ENCODE results near the gene ADGRV1.
"Not testable (repeated sequence)": the region's sequence is repeated elsewhere in the genome, so short reads cannot be mapped to it uniquely, and the experiment has no call there.

The ADGRV1 gene

DNA sequence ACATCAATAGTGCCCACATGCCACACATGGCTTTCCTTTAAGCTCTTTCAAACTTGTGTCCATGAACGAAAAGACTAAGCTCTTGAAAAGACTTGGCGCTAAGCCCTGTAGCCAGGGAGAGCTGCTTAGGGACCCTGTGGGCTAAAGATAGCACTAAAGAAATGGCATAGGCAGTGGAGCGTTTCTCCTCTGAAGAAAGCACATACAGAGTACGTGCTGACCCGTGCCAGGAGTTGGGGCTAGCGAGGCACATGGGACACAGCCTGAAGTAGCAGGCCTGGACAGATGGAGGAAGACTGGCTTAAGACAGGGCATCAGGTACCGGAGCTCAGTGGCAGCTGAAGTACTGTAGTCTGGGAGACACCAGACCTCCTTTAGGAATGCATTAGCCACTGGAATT lies 39.7 kb downstream of the ADGRV1 start:
- no peak for DNase-seq (ENCODE audit: low read depth)
- no peak for TF ChIP-seq CTCF (IDR thresholded peaks at IDR 0.05; ENCODE audit: low read depth, low read length, missing control alignments)
- no peak overlapping the region for H3K4me3 ChIP-seq (ENCODE audit: low read depth, low read length)

DNA sequence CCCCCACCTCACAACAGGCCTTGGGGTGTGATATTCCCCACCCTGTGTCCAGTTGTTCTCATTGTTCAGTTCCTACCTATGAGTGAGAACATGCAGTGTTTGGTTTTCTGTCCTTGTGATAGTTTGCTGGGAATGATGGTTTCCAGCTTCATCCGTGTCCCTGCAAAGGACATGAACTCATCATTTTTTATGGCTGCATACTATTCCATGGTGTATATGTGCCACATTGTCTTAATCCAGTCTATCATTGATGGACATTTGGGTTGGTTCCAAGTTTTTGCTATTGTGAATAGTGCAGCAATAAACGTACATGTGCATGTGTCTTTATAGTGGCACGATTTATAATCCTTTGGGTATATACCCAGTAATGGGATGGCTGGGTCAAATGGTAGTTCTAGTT lies 41.7 kb downstream of the ADGRV1 start:
- H3K4me3 ChIP-seq (ENCODE audit: low read depth, low read length); DNase-seq (ENCODE audit: low read depth): not testable (repeated sequence)

DNA sequence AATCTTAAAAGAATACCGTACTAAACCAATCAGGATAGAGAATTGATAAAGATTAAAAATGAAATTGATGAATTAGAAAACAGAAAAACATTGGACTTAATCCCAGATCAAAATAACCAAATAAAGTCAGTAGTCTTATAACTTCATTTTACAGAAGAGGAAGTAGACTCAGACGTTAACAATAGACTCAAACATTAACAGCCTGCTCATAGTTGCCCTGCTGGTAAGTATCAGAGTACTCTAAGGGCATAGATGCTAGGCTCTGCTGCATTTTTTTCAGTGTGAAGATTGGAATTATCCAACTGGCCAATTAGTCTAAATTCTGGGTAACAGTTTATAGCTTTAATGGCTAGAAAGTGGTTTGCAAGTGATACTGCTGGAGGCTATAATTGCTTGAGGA lies 42.9 kb downstream of the ADGRV1 start:
- H3K4me3 ChIP-seq (ENCODE audit: low read depth, low read length): no peak overlapping the region
- no peak for DNase-seq (ENCODE audit: low read depth)
- TF ChIP-seq CTCF (IDR thresholded peaks at IDR 0.05; ENCODE audit: low read depth, low read length, missing control alignments): no peak

GRCh38 chr5:90602681-90603080 lies 44.1 kb downstream of the ADGRV1 start:
- no peak overlapping the region for H3K4me3 ChIP-seq (ENCODE audit: low read depth, low read length)
- DNase-seq (ENCODE audit: low read depth): no peak
- no peak for TF ChIP-seq CTCF (IDR thresholded peaks at IDR 0.05; ENCODE audit: low read depth, low read length, missing control alignments)

DNA sequence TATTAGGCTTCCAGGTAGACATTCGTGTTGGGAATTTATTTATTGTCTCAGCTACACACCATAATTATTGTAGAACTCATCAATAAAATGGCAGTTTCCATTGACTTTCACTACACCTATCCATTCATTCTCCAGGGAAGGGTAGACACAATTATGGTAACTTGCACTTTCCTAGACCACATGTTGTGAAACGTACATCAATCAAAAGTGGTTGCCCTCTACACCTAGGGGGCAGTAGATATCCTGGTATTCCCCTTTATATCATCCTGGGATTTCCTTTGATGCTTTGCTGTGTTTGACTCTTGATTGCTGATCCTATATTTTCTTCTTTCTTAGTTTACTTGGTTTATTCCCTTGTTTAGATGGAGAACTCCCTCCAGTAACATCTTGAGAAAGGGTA lies 47.9 kb downstream of the ADGRV1 start:
- DNase-seq (ENCODE audit: low read depth): no peak
- no peak overlapping the region for H3K4me3 ChIP-seq (ENCODE audit: low read depth, low read length)
- TF ChIP-seq CTCF (IDR thresholded peaks at IDR 0.05; ENCODE audit: low read depth, low read length, missing control alignments): peak; percentile 42

- no peak overlapping the region; the same call in 1 of the 2 replicates for H3K4me3 ChIP-seq (ENCODE audit: low read depth, low read length)
- no peak for TF ChIP-seq CTCF (IDR thresholded peaks at IDR 0.05; ENCODE audit: low read depth, low read length, missing control alignments)
Observed at GRCh38 chr5:90612919-90613318, 54.3 kb downstream of the ADGRV1 start.

DNA sequence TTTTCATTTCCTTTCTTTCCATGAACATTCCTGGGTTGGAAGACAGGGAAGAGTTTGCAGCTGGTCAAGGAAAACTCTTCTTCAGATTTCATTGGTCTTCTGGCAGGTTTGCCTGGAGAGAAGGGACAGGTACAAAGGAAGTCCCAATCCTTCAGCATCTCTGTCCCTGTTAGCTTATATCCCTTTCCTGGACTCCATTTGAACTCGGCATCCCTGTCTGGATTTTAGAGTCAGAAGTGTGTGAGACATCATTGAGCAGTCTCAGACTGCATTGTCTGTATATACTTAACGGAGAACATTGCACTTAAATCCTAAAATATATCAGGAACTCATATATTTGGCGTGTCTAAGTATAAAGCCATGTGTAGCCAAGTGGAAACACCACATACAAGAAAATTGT lies 54.9 kb downstream of the ADGRV1 start:
- no peak for TF ChIP-seq CTCF (IDR thresholded peaks at IDR 0.05; ENCODE audit: low read depth, low read length, missing control alignments)
- no peak for DNase-seq (ENCODE audit: low read depth)
- H3K4me3 ChIP-seq (ENCODE audit: low read depth, low read length): no peak overlapping the region; the same call in 1 of the 2 replicates

More at GRCh38 chr5:90612919-90613318, 54.3 kb downstream of the ADGRV1 start:
- peak; percentile 35 for DNase-seq (ENCODE audit: low read depth)

Measured in GM12864 (cell line).